CD4-positive, alpha-beta T cell (primary cell): ENCODE data around the gene SPIB. TPM values are rescaled to one million over a fixed set of nuclear protein-coding genes. Genes with fewer than 3 reads are reported as not detected.

Experiments used
- ATAC-seq: fragments of 200-7000 bp; cut with Tn5 transposase; one replicate; pipeline ENCODE4 v1.10.0; 2022; ENCODE audit warnings: mild to moderate bottlenecking; ENCODE audit not compliant: poor library complexity
- CTCF ChIA-PET: fragments of 350-600 bp; sonication (Branson Sonifier 250); formaldehyde crosslinking; loops from one replicate; lab custom pipeline; 2021; ENCODE audit warnings: antibody characterized with exemption, inconsistent platforms; lab: Charles Lee
- POLR2A ChIA-PET: fragments of 350-600 bp; sonication (Branson Sonifier 250); formaldehyde crosslinking; loops from one replicate; lab custom pipeline; 2021; ENCODE audit warnings: antibody characterized with exemption, inconsistent platforms; lab: Charles Lee
- DNase-seq, 14 experiments: peaks; one replicate each; pipeline ENCODE4 v3.0.0-alpha.2; 2013 to 2020; ENCODE audit warnings: mixed read lengths in 2 of 14
- H3K27ac ChIP-seq, 2 donors: one replicate each; pipeline versions ENCODE4 v1.5.1 to v1.7.0; 2013; ENCODE audit warnings: low read length in 2 of 2, low read depth in 1 of 2, mild to moderate bottlenecking in 1 of 2
- H3K27me3 ChIP-seq, 2 experiments: 1 replicate in 1 of 2; 2 replicates in 1 of 2; pipeline versions ENCODE4 v1.6.1 to v1.7.0; 2013; ENCODE audit warnings: low read length in 2 of 2, control low read depth in 1 of 2, mild to moderate bottlenecking in 1 of 2, moderate library complexity in 1 of 2; ENCODE audit not compliant: insufficient read depth in 2 of 2, control insufficient read depth in 1 of 2
- H3K36me3 ChIP-seq: one replicate; pipeline ENCODE4 v1.6.1; 2013; ENCODE audit warnings: low read length, control low read depth; ENCODE audit not compliant: insufficient read depth
- H3K4me1 ChIP-seq: one replicate; pipeline ENCODE4 v1.6.1; 2013; ENCODE audit warnings: low read length, control low read depth; ENCODE audit not compliant: insufficient read depth
- H3K4me3 ChIP-seq: one replicate; pipeline ENCODE4 v1.5.1; 2013; ENCODE audit warnings: mild to moderate bottlenecking, low read length, moderate library complexity
- H3K9me3 ChIP-seq, 2 experiments: 1 replicate in 1 of 2; 2 replicates in 1 of 2; pipeline versions ENCODE4 v1.6.1 to v1.7.0; 2013; ENCODE audit warnings: low read length in 2 of 2, mild to moderate bottlenecking in 2 of 2, control low read depth in 1 of 2, moderate library complexity in 1 of 2; ENCODE audit not compliant: control insufficient read depth in 1 of 2, insufficient read depth in 1 of 2
- H3K27ac Mint-ChIP-seq: one replicate; pipeline ENCODE4 v1.8.0; 2020; ENCODE audit warnings: mixed read lengths
- H3K27me3 Mint-ChIP-seq: one replicate; pipeline ENCODE4 v1.8.0; 2021; ENCODE audit warnings: mixed read lengths
- H3K36me3 Mint-ChIP-seq: one replicate; pipeline ENCODE4 v1.8.0; 2021; ENCODE audit warnings: low read depth, mixed read lengths
- H3K4me1 Mint-ChIP-seq: one replicate; pipeline ENCODE4 v1.8.0; 2021; ENCODE audit warnings: low read depth, mixed read lengths
- H3K4me3 Mint-ChIP-seq: one replicate; pipeline ENCODE4 v1.8.0; 2020; ENCODE audit warnings: mild to moderate bottlenecking, mixed read lengths
- H3K9me3 Mint-ChIP-seq: one replicate; pipeline ENCODE4 v1.8.0; 2020; ENCODE audit warnings: mixed read lengths
- intact Hi-C, 2 experiments: fragments of 100-400 bp; cut with DNase I in 1 of 2; cut with micrococcal nuclease in 1 of 2; formaldehyde crosslinking; loops; one replicate each; pipeline versions ENCODE4 v1.15.1 to v1.9.0; 2023 to 2025; cut with DNase I, micrococcal nuclease
- total RNA-seq, 174 experiments: library from RNA in 2 of 174; stranded (reverse) in 2 of 174; gene quantifications; one replicate each; pipeline ENCODE4 v1.2.3 and lab custom pipeline; 2021 to 2026
- TF ChIP-seq, protein P1 (sequence below): fragments of 200-600 bp; IDR thresholded peaks from one replicate; pipeline ENCODE4 v1.8.0; 2022; ENCODE audit warnings: antibody characterized with exemption, mild to moderate bottlenecking

The SPIB gene
- total RNA-seq, 2 experiments from 2014 or later, result 0.42 to 0.52 TPM

DNA sequence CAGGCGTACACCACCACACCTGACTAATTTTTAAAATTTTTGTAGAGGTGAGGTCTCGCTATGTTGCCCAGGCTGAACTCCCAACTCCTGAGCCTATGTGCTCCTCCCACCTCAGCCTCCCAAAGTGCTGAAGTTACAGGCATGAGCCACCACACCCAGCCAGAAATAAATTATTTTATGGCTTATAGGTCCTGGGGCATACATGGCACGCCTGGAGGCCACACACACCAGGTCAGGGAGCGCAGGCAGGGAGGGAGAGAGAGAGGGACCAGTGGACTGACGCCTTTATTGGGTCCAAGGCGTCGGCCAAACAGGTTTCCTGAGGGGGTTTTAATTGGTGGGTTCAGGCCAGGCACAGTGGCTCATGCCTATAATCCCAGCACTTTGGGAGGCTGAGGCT is 6.8 kb downstream of the SPIB start:
- TF ChIP-seq, protein P1, sequence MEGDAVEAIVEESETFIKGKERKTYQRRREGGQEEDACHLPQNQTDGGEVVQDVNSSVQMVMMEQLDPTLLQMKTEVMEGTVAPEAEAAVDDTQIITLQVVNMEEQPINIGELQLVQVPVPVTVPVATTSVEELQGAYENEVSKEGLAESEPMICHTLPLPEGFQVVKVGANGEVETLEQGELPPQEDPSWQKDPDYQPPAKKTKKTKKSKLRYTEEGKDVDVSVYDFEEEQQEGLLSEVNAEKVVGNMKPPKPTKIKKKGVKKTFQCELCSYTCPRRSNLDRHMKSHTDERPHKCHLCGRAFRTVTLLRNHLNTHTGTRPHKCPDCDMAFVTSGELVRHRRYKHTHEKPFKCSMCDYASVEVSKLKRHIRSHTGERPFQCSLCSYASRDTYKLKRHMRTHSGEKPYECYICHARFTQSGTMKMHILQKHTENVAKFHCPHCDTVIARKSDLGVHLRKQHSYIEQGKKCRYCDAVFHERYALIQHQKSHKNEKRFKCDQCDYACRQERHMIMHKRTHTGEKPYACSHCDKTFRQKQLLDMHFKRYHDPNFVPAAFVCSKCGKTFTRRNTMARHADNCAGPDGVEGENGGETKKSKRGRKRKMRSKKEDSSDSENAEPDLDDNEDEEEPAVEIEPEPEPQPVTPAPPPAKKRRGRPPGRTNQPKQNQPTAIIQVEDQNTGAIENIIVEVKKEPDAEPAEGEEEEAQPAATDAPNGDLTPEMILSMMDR, result no peak
- intact Hi-C loops, result no loop called here
- Mint-ChIP-seq H3K4me1 (peaks cover 7% of the 10 kb centered on the region), H3K9me3 (no peaks in the 10 kb centered on the region), H3K27me3 (peaks cover 21% of the 10 kb centered on the region), H3K27ac (no peak overlapping the region), H3K36me3 (no peaks in the 10 kb centered on the region), H3K4me3 (no peak overlapping the region)
- ChIA-PET CTCF (no interaction called here), POLR2A (no interaction called here)
- no peak for DNase-seq
- no peak for ATAC-seq
- Histone ChIP-seq H3K9me3 (peaks cover 0 to 4% of the 10 kb centered on the region in 2 experiments), H3K4me1 (peaks cover 13% of the 10 kb centered on the region), H3K4me3 (no peak overlapping the region), H3K27ac (no peak overlapping the region), H3K36me3 (no peaks in the 10 kb centered on the region), H3K27me3 (peaks cover 0 to 10% of the 10 kb centered on the region in 2 experiments)

GRCh38 chr19:50427318-50427925 is 8.7 kb downstream of the SPIB start:
- ATAC-seq (no peak), DNase-seq (no peak)
- peaks cover 21% of the 10 kb centered on the region for H3K27me3 Mint-ChIP-seq
- peaks cover 0 to 5% of the 10 kb centered on the region in 2 experiments for H3K9me3 ChIP-seq
- H3K4me3 ChIP-seq, result peak overlapping the region; percentile 37
- intact Hi-C loops, result no loop called here
- H3K36me3 ChIP-seq, result no peaks in the 10 kb centered on the region
- TF ChIP-seq, protein P1, result no peak
- ChIA-PET CTCF (no interaction called here), POLR2A (no interaction called here)
- H3K36me3 Mint-ChIP-seq, result no peaks in the 10 kb centered on the region
- H3K27me3 ChIP-seq, result peaks cover 3 to 11% of the 10 kb centered on the region in 2 experiments
- H3K4me3 Mint-ChIP-seq, result peak overlapping the region; percentile 30
- no peaks in the 10 kb centered on the region for H3K9me3 Mint-ChIP-seq
- H3K27ac ChIP-seq, result no peak overlapping the region
- peaks cover 25% of the 10 kb centered on the region for H3K4me1 ChIP-seq
- H3K27ac Mint-ChIP-seq, result no peak overlapping the region
- peaks cover 19% of the 10 kb centered on the region for H3K4me1 Mint-ChIP-seq

GRCh38 chr19:50427997-50428425 is 9.3 kb downstream of the SPIB start:
- ChIA-PET CTCF (no interaction called here), POLR2A (interaction anchor here (0.6 kb wide), 1 partner anchor 62 kb away, joined by 3 read pairs; no protein-coding TSS in a partner anchor)
- Histone ChIP-seq H3K4me1 (peaks cover 28% of the 10 kb centered on the region), H3K4me3 (peak overlapping the region; percentile 37), H3K36me3 (no peaks in the 10 kb centered on the region), H3K27me3 (peaks cover 6 to 17% of the 10 kb centered on the region in 2 experiments), H3K27ac (no peak overlapping the region), H3K9me3 (peaks cover 0 to 6% of the 10 kb centered on the region in 2 experiments)
- TF ChIP-seq, protein P1, result no peak
- H3K4me3 Mint-ChIP-seq, result peak overlapping the region; percentile 65
- ATAC-seq, result peak; percentile 47
- intact Hi-C loops, result no loop called here
- peaks cover 24% of the 10 kb centered on the region for H3K27me3 Mint-ChIP-seq
- H3K36me3 Mint-ChIP-seq, result no peaks in the 10 kb centered on the region
- peak overlapping the region; percentile 14 for H3K27ac Mint-ChIP-seq
- H3K4me1 Mint-ChIP-seq, result peaks cover 19% of the 10 kb centered on the region
- H3K9me3 Mint-ChIP-seq, result no peaks in the 10 kb centered on the region
- DNase-seq, result peak in 11 of 14 experiments; percentile 10 to 80 (median 41)
